ENCODE data around the gene GPC3. TPM values are rescaled to one million over a fixed set of nuclear protein-coding genes. Genes with fewer than 3 reads are reported as not detected.

Gene GPC3
- total RNA-seq, 1 donor = not detected

- no peaks in the 10 kb centered on the region for H4K20me1 ChIP-seq (ENCODE audit: insufficient read depth, low read length)
- no peak overlapping the region for H3K4me3 ChIP-seq (ENCODE audit: insufficient read depth, low read length)
- no peaks in the 10 kb centered on the region for H3K36me3 ChIP-seq (ENCODE audit: insufficient read depth, low read length)
- H3K4me1 ChIP-seq (ENCODE audit: insufficient read depth, low read length) = peaks cover 3% of the 10 kb centered on the region
- no peak for TF ChIP-seq CTCF (IDR thresholded peaks at IDR 0.05; ENCODE audit: extremely low read depth, low read depth, low read length)
- H3K79me2 ChIP-seq (ENCODE audit: insufficient read depth, low read length) = no peaks in the 10 kb centered on the region
- DNase-seq (ENCODE audit: insufficient read length, low spot score, missing footprints) = no peak
- H3K9me3 ChIP-seq (ENCODE audit: low read depth, low read length) = no peaks in the 10 kb centered on the region
- peaks cover 2% of the 10 kb centered on the region for H3K27me3 ChIP-seq (ENCODE audit: insufficient read depth, low read length)
- H2AFZ ChIP-seq (ENCODE audit: low read length) = no peak overlapping the region
- no peak overlapping the region for H3K4me2 ChIP-seq (ENCODE audit: insufficient read depth, low read length)
- H3K27ac ChIP-seq (ENCODE audit: low read depth, low read length) = no peak overlapping the region
Measured at GRCh38 chrX:133563705-133564104, 421.7 kb downstream of the GPC3 start.

- no peak for DNase-seq (ENCODE audit: insufficient read length, low spot score, missing footprints)
- H3K27me3 ChIP-seq (ENCODE audit: insufficient read depth, low read length) = peaks cover 2% of the 10 kb centered on the region
- H2AFZ ChIP-seq (ENCODE audit: low read length) = no peak overlapping the region
- no peaks in the 10 kb centered on the region for H3K9me3 ChIP-seq (ENCODE audit: low read depth, low read length)
- H3K4me1 ChIP-seq (ENCODE audit: insufficient read depth, low read length) = peaks cover 3% of the 10 kb centered on the region
- H3K79me2 ChIP-seq (ENCODE audit: insufficient read depth, low read length) = no peaks in the 10 kb centered on the region
- H4K20me1 ChIP-seq (ENCODE audit: insufficient read depth, low read length) = no peaks in the 10 kb centered on the region
- H3K4me2 ChIP-seq (ENCODE audit: insufficient read depth, low read length) = no peak overlapping the region
- no peak for TF ChIP-seq CTCF (IDR thresholded peaks at IDR 0.05; ENCODE audit: extremely low read depth, low read depth, low read length)
- H3K36me3 ChIP-seq (ENCODE audit: insufficient read depth, low read length) = no peaks in the 10 kb centered on the region
- H3K4me3 ChIP-seq (ENCODE audit: insufficient read depth, low read length) = no peak overlapping the region
- H3K27ac ChIP-seq (ENCODE audit: low read depth, low read length) = no peak overlapping the region
Measured at GRCh38 chrX:133561251-133561650, 424.1 kb downstream of the GPC3 start.

- DNase-seq (ENCODE audit: insufficient read length, low spot score, missing footprints) = no peak
- H3K27me3 ChIP-seq (ENCODE audit: insufficient read depth, low read length) = peaks cover 2% of the 10 kb centered on the region
- peaks cover 3% of the 10 kb centered on the region for H3K9me3 ChIP-seq (ENCODE audit: low read depth, low read length)
- H3K36me3 ChIP-seq (ENCODE audit: insufficient read depth, low read length) = no peaks in the 10 kb centered on the region
- peaks cover 3% of the 10 kb centered on the region for H3K4me1 ChIP-seq (ENCODE audit: insufficient read depth, low read length)
- H4K20me1 ChIP-seq (ENCODE audit: insufficient read depth, low read length) = no peaks in the 10 kb centered on the region
- H3K4me3 ChIP-seq (ENCODE audit: insufficient read depth, low read length) = no peak overlapping the region
- H3K4me2 ChIP-seq (ENCODE audit: insufficient read depth, low read length) = no peak overlapping the region
- H3K27ac ChIP-seq (ENCODE audit: low read depth, low read length) = no peak overlapping the region
- H3K79me2 ChIP-seq (ENCODE audit: insufficient read depth, low read length) = no peaks in the 10 kb centered on the region
- no peak for TF ChIP-seq CTCF (IDR thresholded peaks at IDR 0.05; ENCODE audit: extremely low read depth, low read depth, low read length)
- no peak overlapping the region for H2AFZ ChIP-seq (ENCODE audit: low read length)
Measured at GRCh38 chrX:133559909-133560308, 425.5 kb downstream of the GPC3 start.

GRCh38 chrX:133555782-133556458, 429.5 kb downstream of the GPC3 start:
- Histone ChIP-seq H3K9me3 (ENCODE audit: low read depth, low read length) (peaks cover 4% of the 10 kb centered on the region), H4K20me1 (ENCODE audit: insufficient read depth, low read length) (no peaks in the 10 kb centered on the region), H3K27ac (ENCODE audit: low read depth, low read length) (no peak overlapping the region), H3K4me3 (ENCODE audit: insufficient read depth, low read length) (no peak overlapping the region), H3K27me3 (ENCODE audit: insufficient read depth, low read length) (peaks cover 2% of the 10 kb centered on the region), H3K4me2 (ENCODE audit: insufficient read depth, low read length) (no peak overlapping the region), H3K4me1 (ENCODE audit: insufficient read depth, low read length) (no peaks in the 10 kb centered on the region), H3K36me3 (ENCODE audit: insufficient read depth, low read length) (no peaks in the 10 kb centered on the region), H2AFZ (ENCODE audit: low read length) (no peak overlapping the region), H3K79me2 (ENCODE audit: insufficient read depth, low read length) (no peaks in the 10 kb centered on the region)
- no peak for TF ChIP-seq CTCF (IDR thresholded peaks at IDR 0.05; ENCODE audit: extremely low read depth, low read depth, low read length)
- peak; percentile 29 for DNase-seq (ENCODE audit: insufficient read length, low spot score, missing footprints)

All from osteoblast (primary cell).